ENCODE results near the gene CNIH2. TPM values are rescaled to one million over a fixed set of nuclear protein-coding genes. Genes with fewer than 3 reads are reported as not detected.

CNIH2 gene
- total RNA-seq, 4 donors from 2014 or later = not detected

GRCh38 chr11:66282468-66283455, 4.8 kb downstream of the CNIH2 start:
- H3K4me3 ChIP-seq = no peak overlapping the region
- H3K36me3 ChIP-seq = peaks cover 0 to 16% (median 0%) of the 10 kb centered on the region in 3 donors
- H3K4me1 ChIP-seq = peaks cover 3 to 30% (median 17%) of the 10 kb centered on the region in 4 donors
- TF ChIP-seq CTCF (IDR thresholded peaks at IDR 0.05) = peak; percentile 98 to 99 (median 99)
- peak in 1 of 2 donors; percentile 15 for TF ChIP-seq POLR2A (IDR thresholded peaks at IDR 0.05)
- no peaks in the 10 kb centered on the region for H3K9me3 ChIP-seq
- no peaks in the 10 kb centered on the region for H3K27me3 ChIP-seq
- peak; percentile 98 to 100 (median 100) for DNase-seq
- peak overlapping the region in 1 of 4 donors; percentile 13 for H3K27ac ChIP-seq

GRCh38 chr11:66283461-66284105, 5.6 kb downstream of the CNIH2 start:
- Histone ChIP-seq H3K4me3 (no peak overlapping the region), H3K9me3 (no peaks in the 10 kb centered on the region), H3K27me3 (no peaks in the 10 kb centered on the region), H3K36me3 (peaks cover 0 to 16% (median 0%) of the 10 kb centered on the region in 3 donors), H3K27ac (no peak overlapping the region), H3K4me1 (peaks cover 3 to 32% (median 21%) of the 10 kb centered on the region in 4 donors)
- DNase-seq = no peak
- TF ChIP-seq POLR2A (IDR thresholded peaks at IDR 0.05) = no peak
- no peak for TF ChIP-seq CTCF (IDR thresholded peaks at IDR 0.05)

- Histone ChIP-seq H3K36me3 (peaks cover 0 to 16% (median 0%) of the 10 kb centered on the region in 3 donors), H3K27me3 (no peaks in the 10 kb centered on the region), H3K4me1 (peaks cover 3 to 30% (median 22%) of the 10 kb centered on the region in 4 donors), H3K4me3 (no peak overlapping the region), H3K9me3 (no peaks in the 10 kb centered on the region), H3K27ac (no peak overlapping the region)
- no peak for DNase-seq
- TF ChIP-seq CTCF (IDR thresholded peaks at IDR 0.05) (no peak), POLR2A (IDR thresholded peaks at IDR 0.05) (no peak)
Measured at GRCh38 chr11:66284526-66285078, 6.6 kb downstream of the CNIH2 start.

GRCh38 chr11:66285250-66285947, 7.4 kb downstream of the CNIH2 start:
- Histone ChIP-seq H3K4me3 (no peak overlapping the region), H3K36me3 (peaks cover 0 to 16% (median 0%) of the 10 kb centered on the region in 3 donors), H3K4me1 (peaks cover 3 to 36% (median 26%) of the 10 kb centered on the region in 4 donors), H3K9me3 (no peaks in the 10 kb centered on the region), H3K27ac (no peak overlapping the region), H3K27me3 (no peaks in the 10 kb centered on the region)
- TF ChIP-seq POLR2A (IDR thresholded peaks at IDR 0.05) (no peak), CTCF (IDR thresholded peaks at IDR 0.05) (no peak)
- no peak for DNase-seq

- H3K9me3 ChIP-seq = no peaks in the 10 kb centered on the region
- peaks cover 0 to 16% (median 0%) of the 10 kb centered on the region in 3 donors for H3K36me3 ChIP-seq
- DNase-seq = no peak
- H3K27me3 ChIP-seq = no peaks in the 10 kb centered on the region
- peaks cover 3 to 36% (median 26%) of the 10 kb centered on the region in 4 donors for H3K4me1 ChIP-seq
- no peak overlapping the region for H3K4me3 ChIP-seq
- no peak overlapping the region for H3K27ac ChIP-seq
- no peak for TF ChIP-seq CTCF (IDR thresholded peaks at IDR 0.05)
Measured at GRCh38 chr11:66286699-66287098, 8.7 kb downstream of the CNIH2 start.

All from Peyer's patch (tissue), 4 donors.